H1 (cell line): ENCODE data around the gene GALNT2. TPM values are rescaled to one million over a fixed set of nuclear protein-coding genes. Genes with fewer than 3 reads are reported as not detected.

Experiments used
- CTCF ChIA-PET: fragments of 300-600 bp; sonication (Branson Sonifier 250); formaldehyde crosslinking; loops from one replicate; lab custom pipeline; 2021; ENCODE audit not compliant: partially characterized antibody; lab: Charles Lee
- POLR2A ChIA-PET: fragments of 300-600 bp; sonication (Branson Sonifier 250); formaldehyde crosslinking; loops from one replicate; lab custom pipeline; 2021; ENCODE audit warnings: inconsistent platforms; ENCODE audit not compliant: partially characterized antibody; lab: Charles Lee
- DNase-seq, 2 experiments: peaks; one replicate each; pipeline versions ENCODE4 v3.0.0 to v3.0.0-alpha.2; 2010 to 2022; ENCODE audit warnings: low spot score in 2 of 2, low read depth in 1 of 2, mixed read lengths in 1 of 2
- FAIRE-seq: peaks from 2 replicates; lab custom pipeline; 2011; peaks lifted over from hg19 to GRCh38; lab: Jason Lieb, UNC
- H2AFZ ChIP-seq: 2 replicates; pipeline ENCODE4 v1.8.1; 2012; ENCODE audit warnings: low read length, inconsistent platforms
- H2AK5ac ChIP-seq: 2 replicates; pipeline ENCODE4 v1.6.1; 2013; ENCODE audit warnings: low read depth, low read length
- H2BK120ac ChIP-seq: replicated peaks from 2 replicates; pipeline ENCODE3; 2013; ENCODE audit warnings: low read depth, low read length, inconsistent platforms
- H2BK12ac ChIP-seq: 2 replicates; pipeline ENCODE4 v1.6.1; 2013; ENCODE audit warnings: low read depth, low read length
- H2BK15ac ChIP-seq: 2 replicates; pipeline ENCODE4 v1.6.1; 2013; ENCODE audit warnings: low read length
- H2BK20ac ChIP-seq: 2 replicates; pipeline ENCODE4 v1.6.1; 2013; ENCODE audit warnings: low read length
- H2BK5ac ChIP-seq: 2 replicates; pipeline ENCODE4 v1.6.1; 2013; ENCODE audit warnings: low read depth, low read length
- H3K14ac ChIP-seq: 2 replicates; pipeline ENCODE4 v1.6.1; 2013; ENCODE audit warnings: inconsistent platforms; ENCODE audit not compliant: insufficient read length
- H3K18ac ChIP-seq: 2 replicates; pipeline ENCODE4 v1.6.1; 2013; ENCODE audit warnings: low read length; ENCODE audit errors: extremely low read depth
- H3K23ac ChIP-seq: 2 replicates; pipeline ENCODE4 v1.6.1; 2013; ENCODE audit warnings: inconsistent platforms; ENCODE audit not compliant: insufficient read length
- H3K23me2 ChIP-seq: 2 replicates; pipeline ENCODE4 v1.6.1; 2013; ENCODE audit warnings: low read depth, low read length
- H3K27ac ChIP-seq: 2 replicates; pipeline ENCODE4 v1.6.1; 2011; ENCODE audit warnings: low read depth, low read length, inconsistent platforms
- H3K27me3 ChIP-seq, 4 experiments: replicated peaks in 1 of 4; 1 replicate in 1 of 4; 2 replicates in 3 of 4; pipeline versions ENCODE4 v1.6.1 to v1.8.1; 2011 to 2013; ENCODE audit warnings: low read length in 3 of 4, mild to moderate bottlenecking in 3 of 4, inconsistent platforms in 2 of 4, mixed read lengths in 2 of 4, moderate library complexity in 1 of 4; ENCODE audit not compliant: control insufficient read depth in 3 of 4, insufficient read depth in 3 of 4; ENCODE audit errors: extremely low read depth in 1 of 4
- H3K36me3 ChIP-seq, 4 experiments: 2 replicates each; pipeline versions ENCODE4 v1.6.1 to v1.8.1; 2011 to 2013; ENCODE audit warnings: mild to moderate bottlenecking in 4 of 4, low read length in 3 of 4, moderate library complexity in 2 of 4, control low read depth in 1 of 4, inconsistent platforms in 1 of 4; ENCODE audit not compliant: insufficient read depth in 4 of 4, control insufficient read depth in 2 of 4
- H3K4ac ChIP-seq: replicated peaks from 2 replicates; pipeline ENCODE3; 2013; ENCODE audit warnings: low read length, low read depth, mixed read lengths, inconsistent platforms; ENCODE audit not compliant: insufficient read length
- H3K4me1 ChIP-seq, 4 experiments: replicated peaks in 1 of 4; 1 replicate in 1 of 4; 2 replicates in 3 of 4; pipeline versions ENCODE4 v1.6.1 to v1.8.1; 2011 to 2013; ENCODE audit warnings: low read length in 3 of 4, inconsistent platforms in 2 of 4, mixed read lengths in 1 of 4; ENCODE audit not compliant: insufficient read depth in 4 of 4, control insufficient read depth in 3 of 4
- H3K4me2 ChIP-seq, 2 experiments: 2 replicates each; pipeline versions ENCODE4 v1.6.1 to v1.8.1; 2011 to 2013; ENCODE audit warnings: low read depth in 2 of 2, low read length in 2 of 2, control low read depth in 1 of 2, inconsistent platforms in 1 of 2, mild to moderate bottlenecking in 1 of 2; ENCODE audit not compliant: insufficient read depth in 1 of 2
- H3K4me3 ChIP-seq, 4 experiments: fragments of 200-600, 300-600 bp in 1 of 4; sonication (generic), shearing (Covaris generic), sonication (Bioruptor Twin) in 1 of 4; 2 replicates each; pipeline versions ENCODE4 v1.5.1 to v1.8.1; 2011 to 2016; ENCODE audit warnings: low read length in 4 of 4, low read depth in 3 of 4, control low read depth in 2 of 4, inconsistent platforms in 2 of 4, mild to moderate bottlenecking in 2 of 4, mixed read lengths in 1 of 4, moderate library complexity in 1 of 4; ENCODE audit not compliant: insufficient read depth in 2 of 4; ENCODE audit errors: extremely low read depth in 1 of 4
- H3K56ac ChIP-seq: replicated peaks from 2 replicates; pipeline ENCODE3; 2013; ENCODE audit warnings: low read depth, mild to moderate bottlenecking, mixed read lengths, low read length, inconsistent platforms; ENCODE audit not compliant: insufficient read length
- H3K79me1 ChIP-seq: 2 replicates; pipeline ENCODE4 v1.6.1; 2013; ENCODE audit warnings: low read depth, low read length, control low read depth
- H3K79me2 ChIP-seq, 2 experiments: 2 replicates each; pipeline versions ENCODE4 v1.6.1 to v1.8.1; 2012 to 2013; ENCODE audit warnings: low read length in 2 of 2, mild to moderate bottlenecking in 2 of 2, inconsistent platforms in 1 of 2; ENCODE audit not compliant: insufficient read depth in 2 of 2, control insufficient read depth in 1 of 2
- H3K9ac ChIP-seq, 4 experiments: replicated peaks in 1 of 4; 1 replicate in 1 of 4; 2 replicates in 3 of 4; pipeline versions ENCODE4 v1.6.1 to v1.8.1; 2011 to 2013; ENCODE audit warnings: low read depth in 3 of 4, low read length in 3 of 4, control low read depth in 2 of 4, mild to moderate bottlenecking in 2 of 4, moderate library complexity in 2 of 4, inconsistent platforms in 1 of 4; ENCODE audit errors: extremely low read depth in 1 of 4
- H3K9me3 ChIP-seq, 2 experiments: 2 replicates each; pipeline versions ENCODE4 v1.6.1 to v1.8.1; 2012 to 2013; ENCODE audit warnings: mild to moderate bottlenecking in 2 of 2, moderate library complexity in 2 of 2, control low read depth in 1 of 2, inconsistent platforms in 1 of 2, low read depth in 1 of 2, low read length in 1 of 2, mixed read lengths in 1 of 2; ENCODE audit not compliant: insufficient read depth in 2 of 2
- H4K20me1 ChIP-seq, 2 experiments: replicated peaks in 1 of 2; 2 replicates each; pipeline versions ENCODE3 to v1.8.1; 2011 to 2013; ENCODE audit warnings: inconsistent platforms in 2 of 2, low read length in 2 of 2, mild to moderate bottlenecking in 1 of 2; ENCODE audit not compliant: insufficient read depth in 2 of 2, control insufficient read depth in 1 of 2
- H4K5ac ChIP-seq: 2 replicates; pipeline ENCODE4 v1.6.1; 2013; ENCODE audit warnings: low read length, low read depth, mixed read lengths, inconsistent platforms; ENCODE audit not compliant: insufficient read length
- H4K8ac ChIP-seq: 2 replicates; pipeline ENCODE4 v1.8.0; 2013; ENCODE audit warnings: mild to moderate bottlenecking, moderate library complexity, low read length, inconsistent platforms; ENCODE audit not compliant: insufficient read depth; ENCODE audit errors: extremely low read depth
- H4K91ac ChIP-seq: replicated peaks from 2 replicates; pipeline ENCODE3; 2013; ENCODE audit warnings: low read length, mixed read lengths, inconsistent platforms; ENCODE audit not compliant: insufficient read length
- ASH2L ChIP-seq: fragments of 200-600, 300-600 bp; sonication (generic); IDR thresholded peaks from one replicate; pipeline ENCODE4 v1.7.1; 2017; ENCODE audit warnings: low read length
- EGR1 ChIP-seq: IDR thresholded peaks from 2 replicates; pipeline ENCODE4 v1.6.1; 2011; ENCODE audit warnings: low read depth, low read length, borderline replicate concordance
- EZH2 ChIP-seq: fragments of 200-600 bp; sonication (generic); IDR thresholded peaks from 2 replicates; pipeline ENCODE4 v1.7.1; 2012; ENCODE audit warnings: low read depth, mild to moderate bottlenecking, moderate library complexity, low read length, inconsistent platforms; ENCODE audit not compliant: severe bottlenecking
- FOSL1 ChIP-seq: IDR thresholded peaks from 2 replicates; pipeline ENCODE4 v1.6.1; 2011; ENCODE audit warnings: mild to moderate bottlenecking, low read depth, low read length, moderate library complexity; ENCODE audit not compliant: insufficient read depth
- SAP30 ChIP-seq: fragments of 300-600 bp; sonication (generic); IDR thresholded peaks from 2 replicates; pipeline ENCODE4 v1.7.1; 2012; ENCODE audit warnings: low read length, moderate library complexity, mild to moderate bottlenecking, inconsistent platforms; ENCODE audit not compliant: insufficient read depth, insufficient replicate concordance
- SP1 ChIP-seq: IDR thresholded peaks from 2 replicates; pipeline ENCODE4 v1.6.1; 2011; ENCODE audit warnings: low read depth, low read length
- TAF1 ChIP-seq: IDR thresholded peaks from 2 replicates; pipeline ENCODE4 v1.6.1; 2011; ENCODE audit warnings: mild to moderate bottlenecking, low read depth, low read length
- TCF12 ChIP-seq: IDR thresholded peaks from 2 replicates; pipeline ENCODE4 v1.6.1; 2011; ENCODE audit warnings: low read depth, mild to moderate bottlenecking, low read length
- WGBS, 2 experiments: shearing (Covaris generic) in 1 of 2; methylation state at CpG; one replicate each; pipeline versions ENCODE4 v1.1.6 to v1.1.7; 2013 to 2015; ENCODE audit warnings: low lambda C conversion rate in 2 of 2, mixed read lengths in 2 of 2, inconsistent platforms in 1 of 2, low coverage in 1 of 2, missing lambda C conversion rate in 1 of 2; ENCODE audit not compliant: insufficient replicate concordance in 2 of 2, insufficient coverage in 1 of 2, insufficient read length in 1 of 2; ENCODE audit errors: extremely low coverage in 1 of 2, missing lambda C conversion rate in 1 of 2; 5-methylcytosine and 5-hydroxymethylcytosine counted together
- polyA plus RNA-seq, 7 experiments: library from polyadenylated mRNA; depleted of rRNA in 3 of 7; stranded (reverse) in 5 of 7; unstranded in 2 of 7; fragments of >200 nt in 5 of 7; fragments of 200-250 nt in 2 of 7; gene quantifications; 1 replicate in 5 of 7; 2 replicates in 1 of 7; 4 replicates in 1 of 7; pipeline versions ENCODE4 v1.2.1 to v1.2.3, GENCODE V29; 2011 to 2013; ENCODE audit warnings: missing spikeins in 2 of 7, mixed read lengths in 2 of 7
- total RNA-seq: library from RNA; stranded (reverse); fragmentation: NEBNext Ultra II Directional; extraction: Animal tissue kit (Norgen Biotek cat#: 25700); gene quantifications from 2 replicates; pipeline ENCODE4 v1.2.1, GENCODE V29; 2021
- TF ChIP-seq, protein P1 (sequence below): IDR thresholded peaks from 2 replicates; pipeline ENCODE4 v1.6.1; 2012; ENCODE audit warnings: inconsistent platforms

The GALNT2 gene
- total and polyA plus RNA-seq, 2 of the 8 experiments (the other 6 are each of a cell fraction or from before 2014, with no cell fraction given), result 34.5 to 75.3 TPM

DNA sequence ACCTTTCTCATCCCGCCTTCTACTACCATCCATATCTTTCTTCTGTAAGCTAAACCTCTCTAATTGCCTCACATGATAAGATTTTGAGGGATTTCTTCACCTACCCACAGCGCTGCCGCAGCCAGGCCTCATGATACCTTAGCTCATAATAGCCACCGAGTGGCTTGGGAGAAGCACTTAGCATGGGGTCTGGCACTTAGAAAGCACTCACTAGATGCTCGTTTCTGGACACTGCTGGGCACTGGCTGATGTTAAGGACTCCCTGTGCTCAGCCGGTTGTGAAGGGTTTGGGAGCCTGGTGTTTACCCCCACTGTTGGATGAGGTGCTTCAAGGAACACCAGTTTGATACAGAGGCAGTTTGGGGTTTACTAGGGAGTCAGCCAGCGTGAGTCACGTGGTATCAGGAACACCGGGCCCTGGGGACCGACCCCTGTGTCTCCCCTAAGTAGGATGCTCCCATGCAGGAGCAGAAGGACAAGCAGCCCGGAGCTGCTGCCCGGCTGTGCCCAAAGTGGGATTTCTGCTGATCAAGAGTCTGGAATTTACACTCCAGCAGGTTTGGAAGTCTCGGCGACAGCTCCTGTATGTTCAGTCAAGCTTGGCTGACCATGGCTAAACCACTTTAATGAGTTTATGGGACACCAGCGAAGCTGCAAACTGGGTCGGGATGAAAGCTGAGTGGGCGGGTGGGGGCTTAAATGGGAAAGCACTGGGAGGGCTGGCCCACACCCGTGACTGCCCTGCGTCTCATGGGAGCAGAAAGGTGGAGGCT lies 63.3 kb downstream of the GALNT2 start:
- Histone ChIP-seq H3K79me1 (no peaks in the 10 kb centered on the region; the same call in 1 of the 2 replicates), H3K36me3 (no peaks in the 10 kb centered on the region), H2BK20ac (no peak overlapping the region), H3K27me3 (no peaks in the 10 kb centered on the region), H2AFZ (no peak overlapping the region), H2AK5ac (no peak overlapping the region), H3K27ac (no peak overlapping the region), H4K5ac (no peak overlapping the region), H3K23ac (no peak overlapping the region), H4K8ac (no peak overlapping the region), H2BK5ac (peak overlapping the region; percentile 31; the same call in 1 of the 2 replicates), H3K9me3 (no peaks in the 10 kb centered on the region), H4K20me1 (peaks cover 0 to 7% of the 10 kb centered on the region in 2 experiments), H3K4me1 (peaks cover 5 to 19% (median 12%) of the 10 kb centered on the region in 4 experiments), H3K18ac (no peak overlapping the region), H3K4me2 (no peak overlapping the region), H2BK120ac (no peak overlapping the region), H3K14ac (no peak overlapping the region), H3K79me2 (peaks cover 0 to 68% of the 10 kb centered on the region in 2 experiments; a peak in 2 of 4 replicates), H2BK12ac (no peak overlapping the region), H3K4ac (no peak overlapping the region), H2BK15ac (no peak overlapping the region), H3K4me3 (no peak overlapping the region), H3K9ac (no peak overlapping the region), H3K56ac (no peak overlapping the region), H3K23me2 (no peaks in the 10 kb centered on the region), H4K91ac (no peak overlapping the region)
- 91% methylated on average over 18 of the region's 19 CpGs; no CpG with 5 or more reads in 1 of the 2 experiments for WGBS, 2 experiments
- CTCF ChIA-PET, result interaction anchor here (0.6 to 6.4 kb wide), 7 partner anchors 9 to 199 kb away, joined by 3 to 44 read pairs (median 3); no protein-coding TSS in a partner anchor
- FAIRE-seq (no peak), DNase-seq (no peak)
- POLR2A ChIA-PET, result interaction anchor here (1.2 kb wide), 1 partner anchor 10 kb away, joined by 3 read pairs; no protein-coding TSS in a partner anchor
- TF ChIP-seq EGR1 (no peak), TAF1 (no peak), FOSL1 (no peak), ASH2L (no peak), SP1 (no peak), EZH2 (no peak), SAP30 (no peak), TCF12 (no peak)
- TF ChIP-seq, protein P1, sequence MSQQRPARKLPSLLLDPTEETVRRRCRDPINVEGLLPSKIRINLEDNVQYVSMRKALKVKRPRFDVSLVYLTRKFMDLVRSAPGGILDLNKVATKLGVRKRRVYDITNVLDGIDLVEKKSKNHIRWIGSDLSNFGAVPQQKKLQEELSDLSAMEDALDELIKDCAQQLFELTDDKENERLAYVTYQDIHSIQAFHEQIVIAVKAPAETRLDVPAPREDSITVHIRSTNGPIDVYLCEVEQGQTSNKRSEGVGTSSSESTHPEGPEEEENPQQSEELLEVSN, result no peak
